Mesothelial cell of epicardium (in vitro differentiated cells): Measurements from ENCODE around the gene USP3. TPM values are rescaled to one million over a fixed set of nuclear protein-coding genes. Genes with fewer than 3 reads are reported as not detected.

Source experiments
- DNase-seq, 2 experiments: peaks; one replicate each; pipeline ENCODE4 v3.0.0; 2021; ENCODE audit warnings: low spot score in 2 of 2; ENCODE audit not compliant: unreplicated experiment in 2 of 2
- H3K27ac Mint-ChIP-seq: 2 replicates; pipeline ENCODE4 v1.8.0; 2021; ENCODE audit warnings: mixed read lengths
- H3K27me3 Mint-ChIP-seq: 2 replicates; pipeline ENCODE4 v1.8.0; 2021; ENCODE audit warnings: low read depth, mixed read lengths
- H3K36me3 Mint-ChIP-seq: 2 replicates; pipeline ENCODE4 v1.8.0; 2021; ENCODE audit warnings: mixed read lengths
- H3K4me1 Mint-ChIP-seq: 2 replicates; pipeline ENCODE4 v1.8.0; 2021; ENCODE audit warnings: mixed read lengths
- H3K4me3 Mint-ChIP-seq: 2 replicates; pipeline ENCODE4 v1.8.0; 2021; ENCODE audit warnings: mild to moderate bottlenecking, moderate library complexity, mixed read lengths
- H3K9me3 Mint-ChIP-seq: 2 replicates; pipeline ENCODE4 v1.8.0; 2021; ENCODE audit warnings: mixed read lengths
- total RNA-seq: library from RNA; stranded (reverse); gene quantifications from 3 replicates; pipeline ENCODE4 v1.2.1, GENCODE V29; 2021
- TF ChIP-seq, protein P1 (sequence below): fragments of 200-600 bp; sonication (generic); IDR thresholded peaks from one replicate; pipeline ENCODE4 v1.5.0; 2021; ENCODE audit warnings: antibody characterized with exemption; ENCODE audit not compliant: unreplicated experiment

USP3 gene
- total RNA-seq, 1 donor from 2014 or later = 72.7 TPM

GRCh38 chr15:63555507-63555906, 51.1 kb downstream of the USP3 start:
- H3K4me1 Mint-ChIP-seq = peaks cover 39% of the 10 kb centered on the region
- no peak overlapping the region for H3K4me3 Mint-ChIP-seq
- no peak overlapping the region for H3K27ac Mint-ChIP-seq
- peaks cover 21% of the 10 kb centered on the region for H3K36me3 Mint-ChIP-seq
- no peaks in the 10 kb centered on the region for H3K27me3 Mint-ChIP-seq
- H3K9me3 Mint-ChIP-seq = no peaks in the 10 kb centered on the region
- TF ChIP-seq, protein P1, sequence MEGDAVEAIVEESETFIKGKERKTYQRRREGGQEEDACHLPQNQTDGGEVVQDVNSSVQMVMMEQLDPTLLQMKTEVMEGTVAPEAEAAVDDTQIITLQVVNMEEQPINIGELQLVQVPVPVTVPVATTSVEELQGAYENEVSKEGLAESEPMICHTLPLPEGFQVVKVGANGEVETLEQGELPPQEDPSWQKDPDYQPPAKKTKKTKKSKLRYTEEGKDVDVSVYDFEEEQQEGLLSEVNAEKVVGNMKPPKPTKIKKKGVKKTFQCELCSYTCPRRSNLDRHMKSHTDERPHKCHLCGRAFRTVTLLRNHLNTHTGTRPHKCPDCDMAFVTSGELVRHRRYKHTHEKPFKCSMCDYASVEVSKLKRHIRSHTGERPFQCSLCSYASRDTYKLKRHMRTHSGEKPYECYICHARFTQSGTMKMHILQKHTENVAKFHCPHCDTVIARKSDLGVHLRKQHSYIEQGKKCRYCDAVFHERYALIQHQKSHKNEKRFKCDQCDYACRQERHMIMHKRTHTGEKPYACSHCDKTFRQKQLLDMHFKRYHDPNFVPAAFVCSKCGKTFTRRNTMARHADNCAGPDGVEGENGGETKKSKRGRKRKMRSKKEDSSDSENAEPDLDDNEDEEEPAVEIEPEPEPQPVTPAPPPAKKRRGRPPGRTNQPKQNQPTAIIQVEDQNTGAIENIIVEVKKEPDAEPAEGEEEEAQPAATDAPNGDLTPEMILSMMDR = no peak
- no peak for DNase-seq

GRCh38 chr15:63556246-63556645, 51.9 kb downstream of the USP3 start:
- Mint-ChIP-seq H3K27me3 (no peaks in the 10 kb centered on the region), H3K9me3 (no peaks in the 10 kb centered on the region), H3K4me3 (no peak overlapping the region), H3K4me1 (peaks cover 39% of the 10 kb centered on the region), H3K27ac (peak overlapping the region; percentile 33), H3K36me3 (peaks cover 22% of the 10 kb centered on the region)
- TF ChIP-seq, protein P1 = no peak
- DNase-seq = no peak

GRCh38 chr15:63556736-63557135, 52.3 kb downstream of the USP3 start:
- peaks cover 22% of the 10 kb centered on the region for H3K36me3 Mint-ChIP-seq
- TF ChIP-seq, protein P1 = no peak
- H3K4me1 Mint-ChIP-seq = peaks cover 38% of the 10 kb centered on the region
- no peak overlapping the region for H3K4me3 Mint-ChIP-seq
- no peak for DNase-seq
- no peak overlapping the region for H3K27ac Mint-ChIP-seq
- H3K9me3 Mint-ChIP-seq = no peaks in the 10 kb centered on the region
- H3K27me3 Mint-ChIP-seq = no peaks in the 10 kb centered on the region

DNA sequence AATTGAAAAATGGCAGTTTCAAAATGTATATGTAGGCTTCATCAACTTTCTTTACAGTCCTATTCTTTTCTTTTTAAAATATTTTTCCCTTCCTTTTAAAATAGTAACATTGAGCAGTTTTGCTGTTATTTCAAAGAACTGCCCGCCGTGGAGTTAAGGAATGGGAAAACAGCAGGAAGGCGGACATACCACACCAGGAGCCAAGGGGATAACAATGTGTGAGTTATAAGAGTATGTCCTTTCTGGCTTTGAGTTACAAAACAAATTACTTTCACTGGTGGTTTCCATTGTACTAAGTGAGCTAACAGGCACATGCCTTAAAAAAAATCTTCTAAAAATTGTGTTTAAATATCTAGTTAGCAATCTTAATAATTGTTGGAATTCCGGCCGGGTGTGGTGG, 55.4 kb downstream of the USP3 start:
- Mint-ChIP-seq H3K36me3 (peaks cover 28% of the 10 kb centered on the region), H3K27me3 (no peaks in the 10 kb centered on the region), H3K4me3 (no peak overlapping the region), H3K4me1 (peaks cover 10% of the 10 kb centered on the region), H3K27ac (no peak overlapping the region), H3K9me3 (no peaks in the 10 kb centered on the region)
- no peak for DNase-seq
- TF ChIP-seq, protein P1 = no peak

DNA sequence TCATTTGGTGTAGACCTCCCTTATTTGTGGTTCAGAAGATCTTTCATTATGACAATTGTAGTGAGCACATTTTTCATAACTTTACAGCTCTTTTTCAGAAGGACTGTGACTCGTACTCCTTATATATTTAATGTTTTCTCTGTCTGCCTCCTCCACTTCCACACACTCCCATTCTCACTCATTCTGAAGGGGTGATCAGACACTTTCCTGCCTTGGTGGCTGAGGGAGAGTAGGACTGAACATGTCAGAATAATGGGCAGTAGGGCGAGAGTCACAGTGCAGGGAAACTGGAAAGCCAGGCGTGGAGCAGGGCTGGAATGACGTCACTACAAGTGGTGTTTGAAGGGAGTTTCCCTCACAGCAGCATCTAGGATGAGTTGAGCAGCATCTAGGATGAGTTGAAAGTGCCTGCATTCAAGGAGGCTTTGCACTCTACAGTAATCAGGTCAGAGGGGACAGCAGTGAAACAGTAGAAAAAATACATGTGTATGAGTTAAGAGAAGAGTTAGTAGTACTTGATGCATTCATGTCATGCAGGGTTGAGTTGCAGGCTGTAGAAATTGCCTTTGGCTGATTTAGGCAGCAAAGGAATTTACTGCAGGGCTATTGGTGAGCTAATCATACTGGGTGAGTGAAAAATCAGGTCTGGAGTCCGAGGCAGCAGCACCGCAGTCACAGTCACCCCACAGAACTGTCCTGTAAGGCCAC, 56.5 kb downstream of the USP3 start:
- Mint-ChIP-seq H3K27ac (no peak overlapping the region), H3K4me1 (peaks cover 7% of the 10 kb centered on the region), H3K4me3 (no peak overlapping the region), H3K36me3 (peaks cover 31% of the 10 kb centered on the region), H3K27me3 (no peaks in the 10 kb centered on the region), H3K9me3 (no peaks in the 10 kb centered on the region)
- TF ChIP-seq, protein P1 = no peak
- no peak for DNase-seq
